Activated naive CD8-positive, alpha-beta T cell (primary cell): Measurements from ENCODE around the gene NGF.
"Not testable (repeated sequence)": the region's sequence is repeated elsewhere in the genome, so short reads cannot be mapped to it uniquely, and the experiment has no call there.

Source experiments
- H3K27ac Mint-ChIP-seq: one replicate; pipeline ENCODE4 v1.8.0; 2021; ENCODE audit warnings: mixed read lengths
- H3K27me3 Mint-ChIP-seq: one replicate; pipeline ENCODE4 v1.8.0; 2021; ENCODE audit warnings: mixed read lengths
- H3K36me3 Mint-ChIP-seq: one replicate; pipeline ENCODE4 v1.8.0; 2021; ENCODE audit warnings: mixed read lengths
- H3K4me1 Mint-ChIP-seq: one replicate; pipeline ENCODE4 v1.8.0; 2021; ENCODE audit warnings: low read depth, mixed read lengths
- H3K4me3 Mint-ChIP-seq: one replicate; pipeline ENCODE4 v1.8.0; 2021; ENCODE audit warnings: mild to moderate bottlenecking, mixed read lengths
- H3K9me3 Mint-ChIP-seq: one replicate; pipeline ENCODE4 v1.8.0; 2021; ENCODE audit warnings: low read depth, mixed read lengths

NGF gene

DNA sequence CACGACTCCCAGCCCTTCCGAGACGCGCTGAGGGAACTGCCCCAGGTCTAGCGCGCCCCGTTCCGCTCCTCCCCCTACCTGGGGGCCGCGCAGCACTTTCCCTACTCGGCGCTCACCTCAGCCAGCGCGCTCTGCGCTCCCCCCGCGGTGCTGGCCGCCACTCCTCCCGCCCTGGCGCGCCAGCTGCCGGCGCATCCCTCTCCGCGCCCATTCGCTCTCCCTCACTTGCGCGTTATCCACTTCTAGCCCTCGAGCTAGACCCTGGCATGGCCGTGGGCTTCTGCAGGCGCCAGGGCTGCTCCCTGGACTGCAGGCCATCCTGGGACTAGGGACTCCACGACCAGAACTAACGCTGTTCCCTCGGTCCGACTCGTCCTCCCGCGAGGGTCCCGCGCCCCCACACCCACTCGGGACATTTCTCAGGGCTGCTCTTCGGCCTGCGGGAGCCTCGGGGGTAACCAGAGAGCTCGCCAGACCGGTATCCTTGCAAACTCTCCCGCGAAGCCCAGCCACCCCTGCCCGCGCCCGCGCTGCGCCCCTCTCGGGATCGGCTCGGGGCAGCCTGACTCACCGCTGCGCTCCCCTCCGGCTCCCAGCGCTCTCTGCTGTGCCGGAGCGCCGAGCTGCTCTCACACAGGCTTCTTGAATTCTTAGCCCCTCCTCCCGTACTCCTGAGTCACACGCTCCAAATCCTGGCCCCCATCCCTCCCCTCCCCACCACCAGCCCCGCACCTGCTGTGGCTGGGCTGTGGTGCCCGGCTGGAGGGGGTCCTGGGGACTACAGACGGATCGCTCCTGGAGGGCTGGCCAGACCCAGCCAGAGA, at the start of gene NGF:
Gene NGF, minus strand, starts transcription at position 617 of the 824 bp plus-strand sequence. CDS start 51,454 bp downstream, outside the sequence.
- Mint-ChIP-seq H3K9me3 (no peaks in the 10 kb centered on the region), H3K4me1 (no peaks in the 10 kb centered on the region), H3K27ac (no peak within 1 kb of the TSS), H3K27me3 (peaks cover 18% of the 10 kb centered on the region), H3K4me3 (no peak within 1 kb of the TSS), H3K36me3 (no peaks in the 10 kb centered on the region)

GRCh38 chr1:115383455-115383854, 45.4 kb upstream of the NGF start:
- not testable (repeated sequence) for H3K4me1 Mint-ChIP-seq, H3K4me3 Mint-ChIP-seq, H3K36me3 Mint-ChIP-seq, H3K9me3 Mint-ChIP-seq, H3K27ac Mint-ChIP-seq
- peaks cover 10% of the 10 kb centered on the region for H3K27me3 Mint-ChIP-seq

GRCh38 chr1:115379943-115380342, 41.9 kb upstream of the NGF start:
- no peaks in the 10 kb centered on the region for H3K9me3 Mint-ChIP-seq

DNA sequence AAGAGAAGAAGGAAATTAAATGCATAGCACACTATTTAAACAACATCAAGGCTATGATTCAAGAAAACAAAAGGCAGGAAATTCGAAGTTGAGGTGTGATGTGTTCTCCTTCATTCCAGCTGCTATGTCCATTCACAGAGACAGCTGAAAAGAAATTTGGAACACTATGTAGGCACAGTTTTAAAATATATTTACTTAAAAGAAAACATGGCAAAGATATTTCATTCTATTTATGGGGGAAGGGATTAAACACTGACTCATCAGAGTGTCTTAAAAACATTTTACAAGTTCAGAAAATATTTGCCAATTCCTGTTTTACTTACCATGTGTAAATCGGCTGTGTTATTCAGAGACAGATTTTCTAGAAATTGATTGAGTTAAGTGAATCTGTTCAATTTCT, 39.4 kb upstream of the NGF start:
- H3K4me3 Mint-ChIP-seq = no peak overlapping the region
- no peaks in the 10 kb centered on the region for H3K9me3 Mint-ChIP-seq
- peaks cover 4% of the 10 kb centered on the region for H3K27me3 Mint-ChIP-seq
- no peak overlapping the region for H3K27ac Mint-ChIP-seq
- no peaks in the 10 kb centered on the region for H3K4me1 Mint-ChIP-seq
- H3K36me3 Mint-ChIP-seq = no peaks in the 10 kb centered on the region

More at GRCh38 chr1:115379943-115380342, 41.9 kb upstream of the NGF start:
- Mint-ChIP-seq H3K27me3 (peaks cover 7% of the 10 kb centered on the region), H3K4me1 (no peaks in the 10 kb centered on the region), H3K36me3 (no peaks in the 10 kb centered on the region), H3K4me3 (no peak overlapping the region), H3K27ac (no peak overlapping the region)

GRCh38 chr1:115374598-115374997, 36.5 kb upstream of the NGF start:
- H3K9me3 Mint-ChIP-seq = no peaks in the 10 kb centered on the region
- no peak overlapping the region for H3K27ac Mint-ChIP-seq
- no peaks in the 10 kb centered on the region for H3K36me3 Mint-ChIP-seq
- H3K4me1 Mint-ChIP-seq = no peaks in the 10 kb centered on the region
- H3K4me3 Mint-ChIP-seq = no peak overlapping the region
- H3K27me3 Mint-ChIP-seq = peaks cover 3% of the 10 kb centered on the region

DNA sequence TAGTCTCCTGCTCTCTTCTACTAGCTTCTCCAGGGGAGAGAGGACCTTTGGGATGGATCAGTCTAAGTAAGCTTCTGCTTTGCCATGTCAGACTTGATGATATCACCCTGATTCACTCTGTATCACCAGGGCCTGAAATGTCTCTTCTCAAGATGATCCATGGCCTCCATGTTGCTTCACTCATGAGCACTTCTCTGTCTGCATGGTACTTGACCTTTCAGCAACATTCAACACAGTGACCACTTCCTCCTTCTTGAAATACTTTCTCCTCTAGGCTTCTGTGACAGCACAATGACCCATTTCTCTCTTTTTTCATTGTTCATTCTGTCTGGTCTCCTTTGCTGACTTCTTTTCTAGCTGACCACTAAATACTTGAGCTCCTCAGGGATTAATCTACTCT, 35.3 kb upstream of the NGF start:
- Mint-ChIP-seq H3K27ac (no peak overlapping the region), H3K36me3 (no peaks in the 10 kb centered on the region), H3K4me3 (no peak overlapping the region), H3K9me3 (no peaks in the 10 kb centered on the region), H3K27me3 (peaks cover under 1% of the 10 kb centered on the region), H3K4me1 (no peaks in the 10 kb centered on the region)

DNA sequence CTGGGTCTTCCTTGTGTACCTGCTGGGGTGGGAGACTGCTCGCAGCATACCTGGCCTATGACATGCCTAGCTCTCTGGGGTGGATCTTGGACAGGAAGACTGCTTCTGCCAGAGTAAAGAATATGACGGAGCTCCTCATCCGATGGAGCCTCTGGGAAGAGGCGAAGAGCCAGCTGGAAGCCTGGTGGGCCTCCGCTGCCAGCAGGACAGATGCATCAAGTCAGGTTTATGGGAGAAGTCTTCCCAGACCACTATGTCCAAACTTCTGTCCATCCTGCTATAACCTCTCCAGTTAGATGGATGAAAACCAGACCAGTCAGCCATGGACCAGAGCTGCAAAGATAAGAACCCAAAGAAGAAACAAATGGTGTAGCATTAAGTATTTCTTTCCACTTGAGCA, 27.7 kb upstream of the NGF start:
- no peaks in the 10 kb centered on the region for H3K36me3 Mint-ChIP-seq
- H3K4me3 Mint-ChIP-seq = no peak overlapping the region
- peaks cover 6% of the 10 kb centered on the region for H3K9me3 Mint-ChIP-seq
- no peaks in the 10 kb centered on the region for H3K27me3 Mint-ChIP-seq
- H3K4me1 Mint-ChIP-seq = no peaks in the 10 kb centered on the region
- no peak overlapping the region for H3K27ac Mint-ChIP-seq

DNA sequence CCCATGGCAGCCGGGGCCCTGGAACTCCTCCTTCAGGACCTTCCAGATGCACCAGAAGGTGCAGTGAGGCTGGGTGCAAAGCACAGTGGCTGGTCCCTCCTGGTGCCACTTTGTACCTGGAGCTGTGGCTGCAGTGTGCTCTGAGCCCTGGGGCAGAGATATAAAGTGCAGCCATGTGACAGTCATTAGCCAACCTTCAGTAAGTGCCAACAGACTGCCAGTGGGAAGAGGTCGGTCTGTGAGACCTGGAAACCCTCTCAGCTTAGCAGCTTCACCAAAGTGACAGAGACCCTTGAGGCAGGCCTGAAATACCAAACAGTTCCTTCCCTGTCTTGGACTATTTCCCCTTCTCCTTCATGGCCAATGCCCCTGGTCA, 26.7 kb upstream of the NGF start:
- no peaks in the 10 kb centered on the region for H3K27me3 Mint-ChIP-seq
- no peaks in the 10 kb centered on the region for H3K36me3 Mint-ChIP-seq
- no peak overlapping the region for H3K4me3 Mint-ChIP-seq
- H3K27ac Mint-ChIP-seq = no peak overlapping the region
- H3K9me3 Mint-ChIP-seq = peaks cover 6% of the 10 kb centered on the region
- no peaks in the 10 kb centered on the region for H3K4me1 Mint-ChIP-seq

DNA sequence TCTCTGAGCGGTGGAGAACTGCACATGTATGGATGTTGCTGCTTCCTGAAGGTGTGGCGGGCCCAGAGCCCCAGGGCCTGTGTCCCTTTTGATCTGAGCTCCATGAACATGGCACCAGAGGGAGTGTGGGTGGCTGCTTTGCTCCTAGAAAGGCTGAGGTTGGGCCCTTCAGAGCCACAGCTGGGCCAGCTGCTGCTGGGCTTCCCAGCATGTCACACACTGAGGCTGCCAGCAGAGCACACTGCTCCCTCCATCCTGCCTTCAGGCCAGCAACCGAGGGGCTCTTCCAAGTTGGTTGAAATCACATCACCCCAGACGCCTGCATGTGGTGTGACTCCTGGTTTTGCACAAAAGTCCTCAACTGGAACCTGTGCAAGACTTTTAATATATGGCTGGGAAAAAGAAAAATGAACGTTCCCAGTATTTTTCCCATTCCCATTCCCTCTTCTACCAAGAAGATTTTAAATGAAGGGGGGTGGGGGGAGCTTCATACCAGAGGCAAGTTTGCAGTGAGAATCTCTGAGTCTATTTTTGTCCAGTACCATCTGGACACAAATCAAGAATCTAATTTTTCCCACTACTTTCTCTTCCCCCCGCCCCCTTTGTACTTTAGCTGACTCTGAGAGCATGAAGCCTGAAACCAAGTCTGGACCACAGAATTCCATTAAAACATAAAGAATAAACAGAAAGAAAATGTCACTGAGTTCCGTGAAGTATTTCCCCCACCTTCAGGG, 26.2 kb upstream of the NGF start:
- Mint-ChIP-seq H3K27ac (no peak overlapping the region), H3K4me1 (no peaks in the 10 kb centered on the region), H3K27me3 (no peaks in the 10 kb centered on the region), H3K9me3 (peaks cover 6% of the 10 kb centered on the region), H3K4me3 (no peak overlapping the region), H3K36me3 (no peaks in the 10 kb centered on the region)

- H3K27me3 Mint-ChIP-seq = no peaks in the 10 kb centered on the region
- H3K9me3 Mint-ChIP-seq = peaks cover 6% of the 10 kb centered on the region
- no peak overlapping the region for H3K4me3 Mint-ChIP-seq
- no peaks in the 10 kb centered on the region for H3K36me3 Mint-ChIP-seq
- H3K4me1 Mint-ChIP-seq = no peaks in the 10 kb centered on the region
- H3K27ac Mint-ChIP-seq = no peak overlapping the region
Observed at GRCh38 chr1:115363171-115363570, 25.1 kb upstream of the NGF start.

GRCh38 chr1:115360505-115361129, 22.6 kb upstream of the NGF start:
- not testable (repeated sequence) for H3K27me3 Mint-ChIP-seq, H3K4me1 Mint-ChIP-seq, H3K36me3 Mint-ChIP-seq, H3K4me3 Mint-ChIP-seq, H3K27ac Mint-ChIP-seq, H3K9me3 Mint-ChIP-seq

GRCh38 chr1:115359787-115360452, 21.9 kb upstream of the NGF start:
- not testable (repeated sequence) for H3K27ac Mint-ChIP-seq, H3K9me3 Mint-ChIP-seq, H3K36me3 Mint-ChIP-seq, H3K4me1 Mint-ChIP-seq, H3K4me3 Mint-ChIP-seq, H3K27me3 Mint-ChIP-seq

GRCh38 chr1:115356356-115356755, 18.3 kb upstream of the NGF start:
- Mint-ChIP-seq H3K4me1 (no peaks in the 10 kb centered on the region), H3K27ac (no peak overlapping the region), H3K36me3 (no peaks in the 10 kb centered on the region)

GRCh38 chr1:115355069-115355468, 17.0 kb upstream of the NGF start:
- H3K4me3 Mint-ChIP-seq = no peak overlapping the region
- no peak overlapping the region for H3K27ac Mint-ChIP-seq
- H3K9me3 Mint-ChIP-seq = no peaks in the 10 kb centered on the region
- H3K36me3 Mint-ChIP-seq = no peaks in the 10 kb centered on the region
- H3K27me3 Mint-ChIP-seq = peaks cover 7% of the 10 kb centered on the region
- H3K4me1 Mint-ChIP-seq = no peaks in the 10 kb centered on the region

More at GRCh38 chr1:115356356-115356755, 18.3 kb upstream of the NGF start:
- Mint-ChIP-seq H3K4me3 (no peak overlapping the region), H3K9me3 (no peaks in the 10 kb centered on the region), H3K27me3 (peaks cover 7% of the 10 kb centered on the region)

- H3K4me1 Mint-ChIP-seq = no peaks in the 10 kb centered on the region
- no peak overlapping the region for H3K4me3 Mint-ChIP-seq
- peaks cover 7% of the 10 kb centered on the region for H3K27me3 Mint-ChIP-seq
- H3K36me3 Mint-ChIP-seq = no peaks in the 10 kb centered on the region
- H3K9me3 Mint-ChIP-seq = no peaks in the 10 kb centered on the region
- no peak overlapping the region for H3K27ac Mint-ChIP-seq
Observed at GRCh38 chr1:115351143-115351542, 13.1 kb upstream of the NGF start.
